CD4-positive, alpha-beta T cell treated with Interleukin-10 for 1 hour (primary cell): ENCODE data around the gene CRADD.
"Not testable (repeated sequence)": the region's sequence is repeated elsewhere in the genome, so short reads cannot be mapped to it uniquely, and the experiment has no call there.

Source experiments
- DNase-seq: peaks from one replicate; pipeline ENCODE4 v3.0.0-alpha.2; 2020

Gene CRADD

DNA sequence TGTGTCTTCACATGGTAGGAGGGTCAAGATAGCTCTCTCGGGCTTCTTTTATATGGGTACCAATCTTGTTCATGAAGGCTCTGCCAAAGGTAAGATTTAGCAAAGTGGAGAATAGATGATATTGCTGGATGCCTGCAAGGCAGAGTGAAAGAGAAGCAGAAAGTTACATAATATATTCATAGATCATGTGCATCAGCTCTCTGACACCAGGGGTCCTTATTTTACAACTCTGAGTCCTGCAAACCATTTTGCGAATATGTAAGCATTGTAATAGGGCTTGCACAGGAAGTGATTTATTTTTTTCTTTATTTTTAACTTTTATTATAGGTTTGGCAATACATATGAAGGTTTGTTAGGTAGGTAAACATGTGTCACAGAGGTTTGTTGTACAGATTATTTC is 31.8 kb downstream of the CRADD start:
- DNase-seq, result no peak

- no peak for DNase-seq
Observed at GRCh38 chr12:93709386-93709785, 32.2 kb downstream of the CRADD start.

DNA sequence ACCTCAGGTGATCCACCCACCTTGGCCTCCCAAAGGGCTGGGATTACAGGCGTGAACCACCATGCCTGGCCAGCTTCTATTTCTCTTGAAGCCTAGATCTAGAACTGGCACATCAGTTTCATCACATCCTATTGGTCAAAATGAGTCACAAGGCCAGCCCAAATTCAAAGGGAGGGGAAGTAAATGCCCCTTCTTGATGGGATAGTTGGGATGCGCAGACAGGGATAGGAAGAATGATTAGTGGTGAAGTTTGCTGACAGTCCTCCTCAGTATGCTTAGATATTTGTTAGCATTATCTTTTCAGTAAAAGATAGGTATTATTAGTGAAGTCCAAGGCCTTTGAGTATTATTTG is 33.4 kb downstream of the CRADD start:
- no peak for DNase-seq

- not testable (repeated sequence) for DNase-seq
Observed at GRCh38 chr12:93711502-93711901, 34.3 kb downstream of the CRADD start.

- no peak for DNase-seq
Observed at GRCh38 chr12:93712200-93712599, 35.0 kb downstream of the CRADD start.

DNA sequence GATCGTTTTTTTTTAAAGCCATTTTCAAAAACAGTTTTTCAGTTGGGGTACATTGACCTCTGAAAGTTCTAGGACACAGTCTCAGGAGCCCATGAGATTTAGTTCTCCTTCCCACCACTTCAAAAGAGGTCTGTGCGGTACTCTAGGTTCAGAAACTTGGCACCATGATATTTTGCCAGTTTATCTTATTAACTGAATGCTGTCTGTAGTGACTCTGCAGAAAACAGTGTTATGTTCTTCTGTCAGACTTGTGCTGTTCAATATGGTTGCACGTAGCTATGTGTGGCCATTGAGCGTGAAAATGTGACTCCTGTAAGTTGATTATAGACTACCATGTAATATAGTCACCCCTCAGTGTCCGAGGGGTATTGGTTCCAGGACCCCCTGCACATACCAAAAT is 35.9 kb downstream of the CRADD start:
- no peak for DNase-seq

- no peak for DNase-seq
Observed at GRCh38 chr12:93713800-93714199, 36.6 kb downstream of the CRADD start.

- DNase-seq, result no peak
Observed at GRCh38 chr12:93714382-93714781, 37.2 kb downstream of the CRADD start.

DNA sequence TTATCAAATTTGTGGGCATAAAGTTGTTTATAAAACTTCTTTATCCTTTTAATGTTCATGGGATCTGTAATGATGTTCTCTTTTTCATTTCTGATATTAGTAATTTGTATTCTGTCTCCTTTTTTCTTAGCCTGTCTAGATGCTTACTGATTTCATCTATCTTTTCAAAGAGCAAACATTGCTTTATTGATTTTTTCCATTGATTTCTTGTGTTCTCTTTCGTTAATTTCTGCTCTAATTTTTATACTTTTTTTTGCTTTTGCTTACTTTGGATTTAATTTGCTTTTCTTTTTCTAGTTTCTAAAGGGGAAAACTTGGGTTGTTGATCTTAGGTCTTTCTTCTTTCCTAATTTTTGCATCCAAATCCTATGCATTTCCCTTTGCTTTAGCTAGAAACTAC is 42.5 kb downstream of the CRADD start:
- DNase-seq, result no peak

- no peak for DNase-seq
Observed at GRCh38 chr12:93720559-93720958, 43.4 kb downstream of the CRADD start.

- DNase-seq, result no peak
Observed at GRCh38 chr12:93722179-93722578, 45.0 kb downstream of the CRADD start.

- DNase-seq, result no peak
Observed at GRCh38 chr12:93722835-93723567, 45.8 kb downstream of the CRADD start.

DNA sequence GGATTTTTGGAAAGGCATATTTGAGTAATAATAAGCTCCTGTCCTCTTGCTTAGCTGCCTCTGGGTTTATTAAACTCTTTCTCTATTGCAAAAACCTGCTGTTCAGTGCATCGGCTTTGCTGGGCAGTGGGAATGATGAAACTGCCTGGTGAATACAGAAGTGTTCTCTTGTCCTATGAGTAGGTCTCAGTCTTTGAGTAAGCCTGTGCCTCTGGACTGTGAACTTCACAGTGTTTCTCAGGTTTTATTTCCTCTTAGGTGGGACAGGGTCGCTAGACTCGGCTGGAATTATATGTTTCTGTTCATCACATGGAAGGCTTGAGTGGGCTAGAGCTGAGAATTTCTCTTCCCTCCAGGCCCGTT is 46.4 kb downstream of the CRADD start:
- no peak for DNase-seq

- DNase-seq, result no peak
Observed at GRCh38 chr12:93725531-93725930, 48.4 kb downstream of the CRADD start.

- DNase-seq, result no peak
Observed at GRCh38 chr12:93727195-93727811, 50.1 kb downstream of the CRADD start.

DNA sequence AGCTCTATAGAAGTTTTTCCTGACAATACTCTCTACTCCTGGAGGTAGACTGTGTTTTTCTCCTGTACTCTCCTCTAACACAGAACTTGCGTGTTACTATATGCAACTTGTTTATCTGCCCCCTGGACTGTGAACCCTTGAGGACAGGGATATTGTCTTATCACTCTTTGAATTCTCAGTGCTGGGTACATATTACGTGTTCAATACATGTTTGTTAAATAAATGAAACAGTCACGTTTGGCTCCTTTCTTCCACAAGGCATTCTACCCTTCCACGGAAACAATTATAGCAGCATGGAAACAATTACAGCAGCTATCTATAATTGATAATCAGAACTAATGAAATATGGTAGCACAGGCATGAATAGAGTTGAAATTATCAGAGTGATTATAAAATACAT is 50.7 kb downstream of the CRADD start:
- no peak for DNase-seq

DNA sequence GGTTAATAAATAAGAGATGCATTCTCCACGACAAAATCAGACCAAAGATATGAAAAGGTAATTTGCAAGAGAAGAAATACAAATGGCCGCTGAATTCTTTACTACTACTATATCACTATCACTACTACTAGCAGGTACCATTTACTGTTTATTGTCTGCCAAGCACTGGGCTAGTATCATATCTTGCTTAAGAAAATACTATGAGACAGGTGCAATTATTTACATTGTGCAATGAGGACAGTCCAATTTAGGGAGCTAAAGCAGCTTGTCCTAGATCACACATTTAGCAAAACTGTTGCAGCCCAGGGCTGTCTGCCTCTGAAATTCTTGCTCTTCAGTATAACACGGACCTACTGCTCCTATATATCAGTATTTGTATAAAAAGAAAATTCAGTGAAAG is 52.8 kb downstream of the CRADD start:
- DNase-seq, result no peak

DNA sequence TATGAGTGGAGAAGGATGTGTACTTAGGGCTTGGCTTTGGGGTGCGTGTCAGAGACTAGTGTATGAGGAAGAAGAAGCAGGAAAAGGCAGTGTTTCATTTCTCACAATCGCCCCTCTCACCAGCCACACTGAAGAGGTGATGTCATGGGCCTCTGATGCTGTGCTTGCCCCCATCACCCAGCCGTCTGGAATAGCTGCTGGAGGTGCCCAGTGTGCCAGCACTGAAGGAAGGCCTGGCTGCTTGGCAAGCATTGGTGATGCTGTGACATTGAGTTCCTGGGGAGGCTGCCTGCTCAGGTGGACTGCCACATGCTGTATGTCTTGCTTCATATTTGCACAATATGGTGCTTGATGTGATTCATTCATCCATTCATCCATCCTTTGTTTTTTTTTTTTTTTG is 56.2 kb downstream of the CRADD start:
- no peak for DNase-seq

DNA sequence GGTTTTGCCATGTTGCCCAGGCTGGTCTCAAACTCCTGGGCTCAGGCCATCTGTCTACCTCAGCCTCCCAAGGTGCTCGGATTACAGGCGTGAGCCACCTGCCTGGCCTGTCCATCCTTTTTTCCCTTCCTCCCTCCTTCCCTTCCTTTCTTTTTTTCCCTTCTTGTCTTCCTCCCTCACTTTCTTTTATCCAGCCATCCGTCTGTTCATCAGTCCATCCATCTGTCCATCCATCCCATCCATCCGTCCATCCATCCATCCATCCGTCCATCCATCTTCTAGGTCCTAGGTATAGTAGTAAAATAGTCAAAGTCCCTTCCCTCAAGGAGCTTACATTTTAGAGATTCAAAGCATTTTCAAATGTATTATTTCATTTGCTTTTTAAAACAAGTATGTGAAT is 56.8 kb downstream of the CRADD start:
- no peak for DNase-seq

- DNase-seq, result no peak
Observed at GRCh38 chr12:93734784-93735183, 57.6 kb downstream of the CRADD start.

DNA sequence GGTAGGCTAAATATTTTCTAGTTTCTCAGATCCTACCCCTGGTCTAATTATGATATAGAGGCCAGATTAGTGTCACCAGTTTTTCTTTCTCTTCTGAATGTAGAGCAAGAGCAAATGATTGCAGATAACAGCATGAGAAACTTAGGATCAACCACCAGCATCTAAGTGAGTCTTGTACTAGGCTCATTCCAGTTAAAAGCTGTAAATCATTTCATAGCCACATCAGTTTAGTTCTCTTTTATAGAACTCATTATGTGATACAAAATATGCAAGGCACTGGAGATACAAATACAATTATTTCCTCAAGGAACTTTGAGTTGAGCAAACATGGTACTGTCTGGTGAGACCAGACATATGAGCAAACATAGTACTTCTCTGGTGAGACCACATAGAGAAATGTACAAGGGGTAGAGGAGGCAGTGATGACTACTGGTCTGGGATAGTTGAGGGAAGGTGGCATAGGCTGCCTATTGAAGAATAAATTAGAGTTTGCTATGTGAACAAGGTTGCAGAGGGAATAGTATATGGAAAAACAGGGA is 59.5 kb downstream of the CRADD start:
- no peak for DNase-seq

DNA sequence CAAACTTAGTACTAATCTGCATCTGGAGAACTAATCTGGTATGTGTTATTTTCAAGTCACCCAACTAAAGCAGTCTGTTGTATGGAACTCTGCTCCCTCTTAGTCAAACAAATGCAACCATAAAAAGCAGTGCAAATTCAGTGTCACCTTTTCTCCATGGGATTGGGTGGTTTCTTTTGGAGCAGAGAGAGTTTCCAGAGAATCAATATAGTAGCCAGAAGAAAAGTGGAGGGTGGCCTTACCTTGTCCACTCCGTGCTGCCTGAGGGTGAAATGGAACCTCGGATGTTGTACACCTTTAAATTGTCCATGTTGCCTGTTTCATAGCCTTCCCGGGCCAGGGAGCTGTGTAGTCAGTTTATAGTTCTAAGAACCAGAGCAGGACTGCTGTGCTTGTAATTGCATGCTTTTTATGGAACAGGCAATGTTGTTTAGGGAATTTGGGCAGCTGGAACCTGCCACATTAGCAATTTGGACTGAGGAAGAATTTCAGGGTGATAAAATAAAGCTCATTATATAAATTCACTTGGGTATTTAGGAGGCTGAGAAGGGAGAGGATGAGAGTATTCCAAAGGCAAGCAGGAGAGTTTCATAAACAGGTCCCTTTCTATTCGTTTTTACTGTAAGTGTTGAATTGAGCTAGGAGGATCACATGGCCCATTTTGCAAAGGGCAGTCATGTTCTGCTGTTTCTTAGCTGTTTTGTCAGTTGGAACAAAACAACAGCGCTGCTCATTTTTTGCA is 60.5 kb downstream of the CRADD start:
- no peak for DNase-seq

GRCh38 chr12:93738199-93739058 is 61.3 kb downstream of the CRADD start:
- no peak for DNase-seq
